HepG2 (cell line): ENCODE data around the gene KAZN. TPM values are rescaled to one million over a fixed set of nuclear protein-coding genes. Genes with fewer than 3 reads are reported as not detected.
A peak's percentile ranks its signal among the peaks of the same experiment; 100 is the strongest.

Experiments
- CEBPG ChIP-seq: IDR thresholded peaks from 2 replicates; pipeline ENCODE4 v1.6.1; 2016
- GTF3A ChIP-seq: sonication (generic); formaldehyde crosslinking; conservative IDR thresholded peaks from 2 replicates; pipeline ENCODE4 v1.4.0; 2020; ENCODE audit warnings: mild to moderate bottlenecking, missing genetic modification reagents
- HNF4A ChIP-seq: sonication (generic); formaldehyde crosslinking; IDR thresholded peaks from 2 replicates; pipeline ENCODE4 v1.4.0; 2020; ENCODE audit warnings: missing genetic modification reagents
- MAF1 ChIP-seq: sonication (generic); formaldehyde crosslinking; IDR thresholded peaks from 2 replicates; pipeline ENCODE4 v1.5.0; 2020; ENCODE audit warnings: missing genetic modification reagents, borderline replicate concordance
- NRL ChIP-seq: sonication (generic); formaldehyde crosslinking; IDR thresholded peaks from 2 replicates; pipeline ENCODE4 v1.5.0; 2020; ENCODE audit warnings: missing genetic modification reagents, mild to moderate bottlenecking, moderate library complexity, borderline replicate concordance
- RCOR2 ChIP-seq: IDR thresholded peaks from 2 replicates; pipeline ENCODE4 v1.6.1; 2016; ENCODE audit warnings: missing biosample characterization, missing genetic modification reagents
- STAG1 ChIP-seq: sonication (generic); formaldehyde crosslinking; IDR thresholded peaks from 2 replicates; pipeline ENCODE4 v1.4.0; 2020; ENCODE audit warnings: missing genetic modification reagents
- TBX2 ChIP-seq: sonication (generic); formaldehyde crosslinking; IDR thresholded peaks from 2 replicates; pipeline ENCODE4 v1.5.0; 2020; ENCODE audit warnings: missing genetic modification reagents, mild to moderate bottlenecking, borderline replicate concordance
- TCF12 ChIP-seq, 2 experiments: fragments of 450-650 bp in 1 of 2; sonication (generic) in 1 of 2; formaldehyde crosslinking in 1 of 2; IDR thresholded peaks; 2 replicates each; pipeline versions ENCODE4 v1.6.1 to v1.8.0; 2017 to 2022; ENCODE audit warnings: antibody characterized with exemption in 1 of 2, mild to moderate bottlenecking in 1 of 2, missing genetic modification reagents in 1 of 2, moderate library complexity in 1 of 2
- ZBTB38 ChIP-seq: sonication (generic); formaldehyde crosslinking; IDR thresholded peaks from 2 replicates; pipeline ENCODE4 v1.5.1; 2020; ENCODE audit warnings: mild to moderate bottlenecking, missing genetic modification reagents
- ZC3H13 ChIP-seq: sonication (generic); formaldehyde crosslinking; IDR thresholded peaks from 2 replicates; pipeline ENCODE4 v1.8.1; 2023; ENCODE audit warnings: mild to moderate bottlenecking, missing genetic modification reagents, moderate library complexity
- ZFX ChIP-seq: sonication (generic); formaldehyde crosslinking; IDR thresholded peaks from 2 replicates; pipeline ENCODE4 v1.4.0; 2020; ENCODE audit warnings: mild to moderate bottlenecking, low read depth, missing genetic modification reagents, moderate library complexity
- ZNF788 ChIP-seq: sonication (generic); formaldehyde crosslinking; IDR thresholded peaks from 2 replicates; pipeline ENCODE4 v1.5.0; 2020; ENCODE audit warnings: mild to moderate bottlenecking, missing genetic modification reagents, borderline replicate concordance
- ZNF839 ChIP-seq: sonication (generic); formaldehyde crosslinking; IDR thresholded peaks from 2 replicates; pipeline ENCODE4 v1.4.0; 2020; ENCODE audit warnings: missing genetic modification reagents, mild to moderate bottlenecking, borderline replicate concordance
- polyA plus RNA-seq, 8 experiments: library from polyadenylated mRNA; depleted of rRNA in 3 of 8; stranded (reverse) in 7 of 8; unstranded in 1 of 8; fragments of >200 nt; fragmentation: Illumina TruSeq in 4 of 8; extraction: Trizol in 4 of 8; gene quantifications; 2 replicates each; pipeline versions ENCODE4 v1.2.1 to v1.2.3, GENCODE V29; 2011 to 2016; ENCODE audit warnings: low read depth in 4 of 8, missing spikeins in 1 of 8, mixed read lengths in 1 of 8; ENCODE audit not compliant: insufficient read depth in 1 of 8
- total RNA-seq, 5 experiments: library from RNA; depleted of rRNA; stranded (reverse); fragments of >200 nt; fragmentation: Illumina TruSeq; extraction: Trizol; gene quantifications; 2 replicates each; pipeline ENCODE4 v1.2.3, GENCODE V29; 2016; ENCODE audit warnings: low read depth in 1 of 5
- TF ChIP-seq, protein P1 (sequence below): sonication (generic); formaldehyde crosslinking; IDR thresholded peaks from 2 replicates; pipeline ENCODE4 v1.8.1; 2023; ENCODE audit warnings: mild to moderate bottlenecking, missing genetic modification reagents
- TF ChIP-seq, protein P2 (sequence below): sonication (generic); formaldehyde crosslinking; IDR thresholded peaks from 2 replicates; pipeline ENCODE4 v1.5.0; 2020; ENCODE audit warnings: mild to moderate bottlenecking, missing genetic modification reagents, moderate library complexity
- TF ChIP-seq, protein P3 (sequence below): sonication (generic); formaldehyde crosslinking; IDR thresholded peaks from 2 replicates; pipeline ENCODE4 v1.9.0; 2022; ENCODE audit warnings: missing genetic modification reagents, mild to moderate bottlenecking, borderline replicate concordance
- TF ChIP-seq, protein P4 (sequence below): sonication (generic); formaldehyde crosslinking; IDR thresholded peaks from 2 replicates; pipeline ENCODE4 v1.5.0; 2020; ENCODE audit warnings: missing genetic modification reagents
- TF ChIP-seq, protein P5 (sequence below): sonication (generic); formaldehyde crosslinking; IDR thresholded peaks from 2 replicates; pipeline ENCODE4 v1.4.0; 2020; ENCODE audit warnings: missing genetic modification reagents, mild to moderate bottlenecking, borderline replicate concordance

KAZN gene
- total and polyA plus RNA-seq, 2 of the 13 experiments (the other 11 are each of a cell fraction or from before 2014, with no cell fraction given) = 10.4 to 13.5 TPM

DNA sequence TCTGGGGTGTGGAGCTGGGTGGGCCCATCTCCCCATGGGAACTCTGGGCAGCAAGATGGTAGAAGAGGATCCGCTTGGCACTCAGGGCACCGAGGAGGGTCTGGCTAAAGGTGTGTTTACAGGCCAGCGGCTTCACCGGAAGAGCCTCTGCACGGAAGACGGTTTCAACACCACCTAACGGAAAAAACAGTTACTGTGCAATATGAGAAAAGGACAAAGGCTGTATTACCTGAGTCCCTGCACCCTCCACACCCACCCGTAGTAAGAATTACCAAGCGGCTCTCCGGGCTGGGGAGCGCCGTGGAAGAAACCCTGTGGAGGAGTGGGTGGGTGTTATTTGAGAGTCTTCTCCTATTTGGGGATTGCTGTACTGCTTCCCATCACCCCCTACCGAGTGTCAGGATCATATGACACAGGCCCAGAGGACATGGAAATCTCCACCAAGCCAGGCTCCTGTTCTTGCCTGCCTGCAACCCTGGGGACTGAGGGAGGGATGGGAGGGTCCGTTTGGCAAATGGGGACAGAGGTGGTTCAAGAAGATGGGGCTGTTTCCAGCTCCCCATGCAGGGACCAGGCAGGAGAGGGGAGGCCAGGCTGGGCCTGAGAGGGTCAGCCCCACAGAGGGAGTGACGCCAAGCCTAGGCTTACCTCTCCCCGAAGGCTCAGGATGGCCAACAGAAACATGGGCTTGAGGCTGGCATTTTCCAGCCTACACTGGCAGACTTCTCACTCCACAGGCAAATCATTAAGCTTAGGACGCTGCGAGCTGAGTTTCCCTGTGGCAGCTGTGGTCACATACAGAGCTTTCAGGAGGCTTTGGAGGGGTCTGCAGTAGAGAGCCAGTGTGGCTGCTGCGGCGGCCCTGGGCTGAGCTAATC, 351.6 kb downstream of the KAZN start (continued):
- TF ChIP-seq STAG1 (CRISPR knock-in tag) (peak; percentile 23; the same call in 1 of the 2 replicates), RCOR2 (CRISPR knock-in tag) (peak; percentile 59; the same call in 1 of the 2 replicates), ZNF839 (CRISPR knock-in tag) (no peak), ZBTB38 (CRISPR knock-in tag) (0 out of 2 replicates have a peak, but pooled peaks have one; percentile 51), TBX2 (CRISPR knock-in tag) (peak; percentile 64), ZC3H13 (CRISPR knock-in tag) (no peak), ZFX (CRISPR knock-in tag) (peak; percentile 55), NRL (CRISPR knock-in tag) (0 out of 2 replicates have a peak, but pooled peaks have one; percentile 31), CEBPG (CRISPR knock-in tag) (peak; percentile 81), GTF3A (CRISPR knock-in tag) (no peak), ZNF788 (CRISPR knock-in tag) (0 out of 2 replicates have a peak, but pooled peaks have one; percentile 20), MAF1 (CRISPR knock-in tag) (no peak), TCF12 (IDR thresholded peaks at IDR 0.05) (no peak), TCF12 (CRISPR knock-in tag; IDR thresholded peaks at IDR 0.05) (0 out of 2 replicates have a peak, but pooled peaks have one; percentile 41), HNF4A (peak; percentile 53)
- TF ChIP-seq, protein P1, sequence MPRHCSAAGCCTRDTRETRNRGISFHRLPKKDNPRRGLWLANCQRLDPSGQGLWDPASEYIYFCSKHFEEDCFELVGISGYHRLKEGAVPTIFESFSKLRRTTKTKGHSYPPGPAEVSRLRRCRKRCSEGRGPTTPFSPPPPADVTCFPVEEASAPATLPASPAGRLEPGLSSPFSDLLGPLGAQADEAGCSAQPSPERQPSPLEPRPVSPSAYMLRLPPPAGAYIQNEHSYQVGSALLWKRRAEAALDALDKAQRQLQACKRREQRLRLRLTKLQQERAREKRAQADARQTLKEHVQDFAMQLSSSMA (CRISPR knock-in tag) = 0 out of 2 replicates have a peak, but pooled peaks have one; percentile 58
- TF ChIP-seq, protein P2, sequence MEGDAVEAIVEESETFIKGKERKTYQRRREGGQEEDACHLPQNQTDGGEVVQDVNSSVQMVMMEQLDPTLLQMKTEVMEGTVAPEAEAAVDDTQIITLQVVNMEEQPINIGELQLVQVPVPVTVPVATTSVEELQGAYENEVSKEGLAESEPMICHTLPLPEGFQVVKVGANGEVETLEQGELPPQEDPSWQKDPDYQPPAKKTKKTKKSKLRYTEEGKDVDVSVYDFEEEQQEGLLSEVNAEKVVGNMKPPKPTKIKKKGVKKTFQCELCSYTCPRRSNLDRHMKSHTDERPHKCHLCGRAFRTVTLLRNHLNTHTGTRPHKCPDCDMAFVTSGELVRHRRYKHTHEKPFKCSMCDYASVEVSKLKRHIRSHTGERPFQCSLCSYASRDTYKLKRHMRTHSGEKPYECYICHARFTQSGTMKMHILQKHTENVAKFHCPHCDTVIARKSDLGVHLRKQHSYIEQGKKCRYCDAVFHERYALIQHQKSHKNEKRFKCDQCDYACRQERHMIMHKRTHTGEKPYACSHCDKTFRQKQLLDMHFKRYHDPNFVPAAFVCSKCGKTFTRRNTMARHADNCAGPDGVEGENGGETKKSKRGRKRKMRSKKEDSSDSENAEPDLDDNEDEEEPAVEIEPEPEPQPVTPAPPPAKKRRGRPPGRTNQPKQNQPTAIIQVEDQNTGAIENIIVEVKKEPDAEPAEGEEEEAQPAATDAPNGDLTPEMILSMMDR (CRISPR knock-in tag) = peak; percentile 56
- TF ChIP-seq, protein P3, sequence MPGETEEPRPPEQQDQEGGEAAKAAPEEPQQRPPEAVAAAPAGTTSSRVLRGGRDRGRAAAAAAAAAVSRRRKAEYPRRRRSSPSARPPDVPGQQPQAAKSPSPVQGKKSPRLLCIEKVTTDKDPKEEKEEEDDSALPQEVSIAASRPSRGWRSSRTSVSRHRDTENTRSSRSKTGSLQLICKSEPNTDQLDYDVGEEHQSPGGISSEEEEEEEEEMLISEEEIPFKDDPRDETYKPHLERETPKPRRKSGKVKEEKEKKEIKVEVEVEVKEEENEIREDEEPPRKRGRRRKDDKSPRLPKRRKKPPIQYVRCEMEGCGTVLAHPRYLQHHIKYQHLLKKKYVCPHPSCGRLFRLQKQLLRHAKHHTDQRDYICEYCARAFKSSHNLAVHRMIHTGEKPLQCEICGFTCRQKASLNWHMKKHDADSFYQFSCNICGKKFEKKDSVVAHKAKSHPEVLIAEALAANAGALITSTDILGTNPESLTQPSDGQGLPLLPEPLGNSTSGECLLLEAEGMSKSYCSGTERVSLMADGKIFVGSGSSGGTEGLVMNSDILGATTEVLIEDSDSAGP = peak; percentile 64; the same call in 1 of the 2 replicates
- TF ChIP-seq, protein P4, sequence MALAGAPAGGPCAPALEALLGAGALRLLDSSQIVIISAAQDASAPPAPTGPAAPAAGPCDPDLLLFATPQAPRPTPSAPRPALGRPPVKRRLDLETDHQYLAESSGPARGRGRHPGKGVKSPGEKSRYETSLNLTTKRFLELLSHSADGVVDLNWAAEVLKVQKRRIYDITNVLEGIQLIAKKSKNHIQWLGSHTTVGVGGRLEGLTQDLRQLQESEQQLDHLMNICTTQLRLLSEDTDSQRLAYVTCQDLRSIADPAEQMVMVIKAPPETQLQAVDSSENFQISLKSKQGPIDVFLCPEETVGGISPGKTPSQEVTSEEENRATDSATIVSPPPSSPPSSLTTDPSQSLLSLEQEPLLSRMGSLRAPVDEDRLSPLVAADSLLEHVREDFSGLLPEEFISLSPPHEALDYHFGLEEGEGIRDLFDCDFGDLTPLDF = no peak
- TF ChIP-seq, protein P5, sequence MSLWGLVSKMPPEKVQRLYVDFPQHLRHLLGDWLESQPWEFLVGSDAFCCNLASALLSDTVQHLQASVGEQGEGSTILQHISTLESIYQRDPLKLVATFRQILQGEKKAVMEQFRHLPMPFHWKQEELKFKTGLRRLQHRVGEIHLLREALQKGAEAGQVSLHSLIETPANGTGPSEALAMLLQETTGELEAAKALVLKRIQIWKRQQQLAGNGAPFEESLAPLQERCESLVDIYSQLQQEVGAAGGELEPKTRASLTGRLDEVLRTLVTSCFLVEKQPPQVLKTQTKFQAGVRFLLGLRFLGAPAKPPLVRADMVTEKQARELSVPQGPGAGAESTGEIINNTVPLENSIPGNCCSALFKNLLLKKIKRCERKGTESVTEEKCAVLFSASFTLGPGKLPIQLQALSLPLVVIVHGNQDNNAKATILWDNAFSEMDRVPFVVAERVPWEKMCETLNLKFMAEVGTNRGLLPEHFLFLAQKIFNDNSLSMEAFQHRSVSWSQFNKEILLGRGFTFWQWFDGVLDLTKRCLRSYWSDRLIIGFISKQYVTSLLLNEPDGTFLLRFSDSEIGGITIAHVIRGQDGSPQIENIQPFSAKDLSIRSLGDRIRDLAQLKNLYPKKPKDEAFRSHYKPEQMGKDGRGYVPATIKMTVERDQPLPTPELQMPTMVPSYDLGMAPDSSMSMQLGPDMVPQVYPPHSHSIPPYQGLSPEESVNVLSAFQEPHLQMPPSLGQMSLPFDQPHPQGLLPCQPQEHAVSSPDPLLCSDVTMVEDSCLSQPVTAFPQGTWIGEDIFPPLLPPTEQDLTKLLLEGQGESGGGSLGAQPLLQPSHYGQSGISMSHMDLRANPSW (CRISPR knock-in tag) = 0 out of 2 replicates have a peak, but pooled peaks have one; percentile 28
